ENCODE measurements around the gene FSTL3. TPM values are rescaled to one million over a fixed set of nuclear protein-coding genes. Genes with fewer than 3 reads are reported as not detected.

The FSTL3 gene
- total and polyA plus RNA-seq, 4 donors, result 2.2 to 8.4 (median 6.0) TPM

DNA sequence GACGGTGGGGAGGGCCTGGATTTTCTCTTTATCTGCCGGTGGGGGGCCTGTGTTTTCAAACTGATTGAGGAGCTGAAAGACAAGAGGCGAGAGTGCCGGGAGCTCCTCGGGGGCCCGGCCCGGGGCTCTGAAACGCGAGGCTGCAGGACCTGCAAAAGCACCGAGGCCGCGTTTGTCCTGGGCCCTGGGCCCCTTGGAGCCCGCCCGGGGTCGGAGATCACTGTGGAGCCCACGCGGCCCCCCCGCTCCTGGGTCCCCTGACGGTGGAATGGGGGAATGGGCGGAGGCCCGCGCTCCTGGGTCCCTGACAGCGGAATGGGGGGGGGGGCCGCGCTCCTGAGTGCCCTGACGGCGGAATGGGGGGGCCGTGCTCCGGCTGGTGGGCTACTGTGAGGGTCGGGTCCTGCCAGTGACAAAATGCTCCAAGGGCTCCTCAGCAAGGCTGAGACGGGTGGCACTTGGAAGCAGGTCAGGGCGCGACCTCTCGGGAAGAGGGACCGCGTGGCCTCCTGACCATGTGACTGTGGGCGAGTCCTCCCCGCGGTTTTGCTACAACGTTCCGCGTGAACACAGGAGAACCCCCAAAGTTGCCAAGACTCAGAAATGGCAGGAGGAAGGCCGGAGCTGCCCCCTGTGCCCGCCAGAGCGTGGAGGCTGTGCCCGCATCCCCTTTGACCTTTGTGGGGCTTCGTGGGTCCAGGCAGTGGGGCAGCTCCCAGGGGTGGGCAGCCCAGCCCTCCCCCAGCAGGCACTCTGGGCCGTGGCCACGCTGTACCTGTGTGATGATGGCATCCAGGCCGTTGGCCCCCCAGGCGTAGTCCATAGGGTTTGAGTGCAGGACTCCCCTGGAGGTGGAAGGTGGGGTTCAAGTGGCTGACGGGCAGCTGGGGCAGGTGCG is 27.0 kb upstream of the FSTL3 start:
- Histone ChIP-seq H3K36me3 (ENCODE audit: control insufficient read depth in 4 of 4, insufficient read depth in 3 of 4, low read depth in 1 of 4, low read length in 3 of 4) (peaks cover 6 to 67% (median 28%) of the 10 kb centered on the region in 4 donors), H3K4me1 (ENCODE audit: control insufficient read depth in 4 of 4, insufficient read depth in 4 of 4, low read length in 3 of 4) (no peaks in the 10 kb centered on the region), H3K9me3 (ENCODE audit: control insufficient read depth in 4 of 4, low read length in 3 of 4) (no peaks in the 10 kb centered on the region), H3K4me3 (ENCODE audit: low read depth in 1 of 3, low read length in 3 of 3) (no peak overlapping the region), H3K27ac (ENCODE audit: low read depth in 1 of 2, low read length in 2 of 2) (no peak overlapping the region), H3K27me3 (ENCODE audit: control insufficient read depth in 4 of 4, insufficient read depth in 4 of 4, low read length in 3 of 4) (no peaks in the 10 kb centered on the region), H3K9ac (ENCODE audit: low read depth in 1 of 2, low read length in 2 of 2) (no peak overlapping the region)
- 93% methylated on average over 53 of the region's 53 CpGs for WGBS
- TF ChIP-seq NR2F2 (IDR thresholded peaks at IDR 0.05) (no peak), HNF4A (conservative IDR thresholded peaks at IDR 0.05) (no peak), SP1 (IDR thresholded peaks at IDR 0.05) (no peak), HNF4G (IDR thresholded peaks at IDR 0.05) (no peak), FOXA1 (IDR thresholded peaks at IDR 0.05) (no peak), CTCF (IDR thresholded peaks at IDR 0.05; ENCODE audit: low read depth, low read length, missing input control) (no peak), TAF1 (conservative IDR thresholded peaks at IDR 0.05) (no peak), RAD21 (IDR thresholded peaks at IDR 0.05) (no peak), FOXA2 (IDR thresholded peaks at IDR 0.05) (no peak), ZBTB33 (IDR thresholded peaks at IDR 0.05) (no peak)
- TF ChIP-seq, protein P1, sequence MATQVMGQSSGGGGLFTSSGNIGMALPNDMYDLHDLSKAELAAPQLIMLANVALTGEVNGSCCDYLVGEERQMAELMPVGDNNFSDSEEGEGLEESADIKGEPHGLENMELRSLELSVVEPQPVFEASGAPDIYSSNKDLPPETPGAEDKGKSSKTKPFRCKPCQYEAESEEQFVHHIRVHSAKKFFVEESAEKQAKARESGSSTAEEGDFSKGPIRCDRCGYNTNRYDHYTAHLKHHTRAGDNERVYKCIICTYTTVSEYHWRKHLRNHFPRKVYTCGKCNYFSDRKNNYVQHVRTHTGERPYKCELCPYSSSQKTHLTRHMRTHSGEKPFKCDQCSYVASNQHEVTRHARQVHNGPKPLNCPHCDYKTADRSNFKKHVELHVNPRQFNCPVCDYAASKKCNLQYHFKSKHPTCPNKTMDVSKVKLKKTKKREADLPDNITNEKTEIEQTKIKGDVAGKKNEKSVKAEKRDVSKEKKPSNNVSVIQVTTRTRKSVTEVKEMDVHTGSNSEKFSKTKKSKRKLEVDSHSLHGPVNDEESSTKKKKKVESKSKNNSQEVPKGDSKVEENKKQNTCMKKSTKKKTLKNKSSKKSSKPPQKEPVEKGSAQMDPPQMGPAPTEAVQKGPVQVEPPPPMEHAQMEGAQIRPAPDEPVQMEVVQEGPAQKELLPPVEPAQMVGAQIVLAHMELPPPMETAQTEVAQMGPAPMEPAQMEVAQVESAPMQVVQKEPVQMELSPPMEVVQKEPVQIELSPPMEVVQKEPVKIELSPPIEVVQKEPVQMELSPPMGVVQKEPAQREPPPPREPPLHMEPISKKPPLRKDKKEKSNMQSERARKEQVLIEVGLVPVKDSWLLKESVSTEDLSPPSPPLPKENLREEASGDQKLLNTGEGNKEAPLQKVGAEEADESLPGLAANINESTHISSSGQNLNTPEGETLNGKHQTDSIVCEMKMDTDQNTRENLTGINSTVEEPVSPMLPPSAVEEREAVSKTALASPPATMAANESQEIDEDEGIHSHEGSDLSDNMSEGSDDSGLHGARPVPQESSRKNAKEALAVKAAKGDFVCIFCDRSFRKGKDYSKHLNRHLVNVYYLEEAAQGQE (IDR thresholded peaks at IDR 0.05), result no peak
- TF ChIP-seq, protein P2, sequence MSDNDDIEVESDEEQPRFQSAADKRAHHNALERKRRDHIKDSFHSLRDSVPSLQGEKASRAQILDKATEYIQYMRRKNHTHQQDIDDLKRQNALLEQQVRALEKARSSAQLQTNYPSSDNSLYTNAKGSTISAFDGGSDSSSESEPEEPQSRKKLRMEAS (IDR thresholded peaks at IDR 0.05), result no peak
- TF ChIP-seq, protein P3, sequence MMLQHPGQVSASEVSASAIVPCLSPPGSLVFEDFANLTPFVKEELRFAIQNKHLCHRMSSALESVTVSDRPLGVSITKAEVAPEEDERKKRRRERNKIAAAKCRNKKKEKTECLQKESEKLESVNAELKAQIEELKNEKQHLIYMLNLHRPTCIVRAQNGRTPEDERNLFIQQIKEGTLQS (IDR thresholded peaks at IDR 0.05), result no peak
- DNase-seq (ENCODE audit: low spot score), result no peak

DNA sequence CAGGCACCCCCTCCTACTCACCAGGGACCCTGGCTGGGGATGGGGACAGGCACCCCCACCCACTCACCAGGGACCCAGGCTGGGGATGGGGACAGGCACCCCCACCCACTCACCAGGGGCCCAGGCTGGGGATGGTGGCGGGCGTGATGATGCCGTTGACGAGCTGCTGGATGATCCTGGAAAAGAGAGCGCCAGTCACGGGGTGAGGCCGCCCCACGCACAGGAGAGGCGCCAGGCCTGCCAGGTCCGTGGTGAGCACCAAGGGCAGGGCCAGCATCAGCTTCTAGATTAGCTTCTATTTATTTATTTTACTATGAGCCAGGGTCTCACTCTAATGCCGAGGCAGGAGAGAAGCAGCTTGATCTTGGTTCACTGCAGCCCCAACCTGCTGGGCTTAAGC is 26.1 kb upstream of the FSTL3 start:
- H3K4me3 ChIP-seq (ENCODE audit: low read depth in 1 of 3, low read length in 3 of 3), result no peak overlapping the region
- 95% methylated on average over 11 of the region's 11 CpGs for WGBS
- DNase-seq (ENCODE audit: low spot score), result no peak
- peaks cover 6 to 65% (median 26%) of the 10 kb centered on the region in 4 donors for H3K36me3 ChIP-seq (ENCODE audit: control insufficient read depth in 4 of 4, insufficient read depth in 3 of 4, low read depth in 1 of 4, low read length in 3 of 4)
- no peaks in the 10 kb centered on the region for H3K27me3 ChIP-seq (ENCODE audit: control insufficient read depth in 4 of 4, insufficient read depth in 4 of 4, low read length in 3 of 4)
- H3K27ac ChIP-seq (ENCODE audit: low read depth in 1 of 2, low read length in 2 of 2), result no peak overlapping the region
- no peaks in the 10 kb centered on the region for H3K9me3 ChIP-seq (ENCODE audit: control insufficient read depth in 4 of 4, low read length in 3 of 4)
- no peak overlapping the region for H3K9ac ChIP-seq (ENCODE audit: low read depth in 1 of 2, low read length in 2 of 2)
- H3K4me1 ChIP-seq (ENCODE audit: control insufficient read depth in 4 of 4, insufficient read depth in 4 of 4, low read length in 3 of 4), result no peaks in the 10 kb centered on the region
- TF ChIP-seq, protein P1 (IDR thresholded peaks at IDR 0.05), result no peak
- TF ChIP-seq RXRA (IDR thresholded peaks at IDR 0.05) (no peak), HNF4G (IDR thresholded peaks at IDR 0.05) (no peak), ZBTB33 (IDR thresholded peaks at IDR 0.05) (no peak)
